22Rv1 (cell line): Measurements from ENCODE around the gene VTI1A.

Experiments
- CTCF ChIP-seq: fragments of 450-650 bp; IDR thresholded peaks from 2 replicates; pipeline ENCODE4 v1.5.1; 2017; ENCODE audit warnings: mild to moderate bottlenecking
- ZFX ChIP-seq: fragments of 450-650 bp; IDR thresholded peaks from 2 replicates; pipeline ENCODE4 v1.6.1; 2017; ENCODE audit warnings: antibody characterized with exemption, borderline replicate concordance

- TF ChIP-seq CTCF, result no peak
- no peak for TF ChIP-seq ZFX
Observed at GRCh38 chr10:112538168-112538567, 91.2 kb downstream of the VTI1A start.
